Nephron progenitor cell (in vitro differentiated cells): ENCODE measurements around the gene NRDC.

Source experiments
- DNase-seq: peaks from one replicate; pipeline ENCODE4 v3.0.0; 2021
- H3K27ac Mint-ChIP-seq: 2 replicates; pipeline ENCODE4 v1.8.0; 2021; ENCODE audit warnings: mild to moderate bottlenecking, moderate library complexity, mixed read lengths
- H3K27me3 Mint-ChIP-seq: 2 replicates; pipeline ENCODE4 v1.8.0; 2021; ENCODE audit warnings: mild to moderate bottlenecking, low read depth, mixed read lengths; ENCODE audit not compliant: poor library complexity
- H3K36me3 Mint-ChIP-seq: 2 replicates; pipeline ENCODE4 v1.8.0; 2021; ENCODE audit warnings: low read depth, mixed read lengths
- H3K4me1 Mint-ChIP-seq: 2 replicates; pipeline ENCODE4 v1.8.0; 2021; ENCODE audit warnings: mixed read lengths
- H3K4me3 Mint-ChIP-seq: 2 replicates; pipeline ENCODE4 v1.8.0; 2021; ENCODE audit warnings: mild to moderate bottlenecking, moderate library complexity, mixed read lengths
- H3K9me3 Mint-ChIP-seq: 2 replicates; pipeline ENCODE4 v1.8.0; 2021; ENCODE audit warnings: mild to moderate bottlenecking, moderate library complexity, mixed read lengths
- CTCF ChIP-seq: fragments of 200-600 bp; sonication (generic); IDR thresholded peaks from 2 replicates; pipeline ENCODE4 v1.5.0; 2021; ENCODE audit warnings: antibody characterized with exemption

Gene NRDC

GRCh38 chr1:51842261-51842660 is 36.3 kb downstream of the NRDC start:
- H3K27me3 Mint-ChIP-seq = no peaks in the 10 kb centered on the region
- no peak overlapping the region for H3K4me3 Mint-ChIP-seq
- DNase-seq = no peak
- no peak overlapping the region for H3K27ac Mint-ChIP-seq
- peaks cover 16% of the 10 kb centered on the region for H3K4me1 Mint-ChIP-seq
- peaks cover 28% of the 10 kb centered on the region for H3K36me3 Mint-ChIP-seq
- no peak for TF ChIP-seq CTCF
- peaks cover 6% of the 10 kb centered on the region for H3K9me3 Mint-ChIP-seq

GRCh38 chr1:51840743-51841461 is 37.6 kb downstream of the NRDC start:
- H3K36me3 Mint-ChIP-seq = peaks cover 20% of the 10 kb centered on the region
- H3K27ac Mint-ChIP-seq = peak overlapping the region; percentile 44
- no peaks in the 10 kb centered on the region for H3K27me3 Mint-ChIP-seq
- no peaks in the 10 kb centered on the region for H3K9me3 Mint-ChIP-seq
- peaks cover 16% of the 10 kb centered on the region for H3K4me1 Mint-ChIP-seq
- no peak for DNase-seq
- no peak for TF ChIP-seq CTCF
- no peak overlapping the region for H3K4me3 Mint-ChIP-seq

- no peak for DNase-seq
- peaks cover 12% of the 10 kb centered on the region for H3K4me1 Mint-ChIP-seq
- no peak overlapping the region for H3K27ac Mint-ChIP-seq
- H3K9me3 Mint-ChIP-seq = no peaks in the 10 kb centered on the region
- H3K27me3 Mint-ChIP-seq = no peaks in the 10 kb centered on the region
- H3K4me3 Mint-ChIP-seq = no peak overlapping the region
- no peak for TF ChIP-seq CTCF
- H3K36me3 Mint-ChIP-seq = peaks cover 19% of the 10 kb centered on the region
Measured at GRCh38 chr1:51840182-51840581, 38.3 kb downstream of the NRDC start.

- Mint-ChIP-seq H3K4me1 (peaks cover 4% of the 10 kb centered on the region), H3K9me3 (no peaks in the 10 kb centered on the region), H3K4me3 (no peak overlapping the region), H3K27me3 (no peaks in the 10 kb centered on the region), H3K36me3 (peaks cover 20% of the 10 kb centered on the region), H3K27ac (peak overlapping the region; percentile 60)
- no peak for DNase-seq
- no peak for TF ChIP-seq CTCF
Measured at GRCh38 chr1:51839094-51839493, 39.4 kb downstream of the NRDC start.

- DNase-seq = no peak
- Mint-ChIP-seq H3K27me3 (no peaks in the 10 kb centered on the region), H3K4me1 (no peaks in the 10 kb centered on the region), H3K4me3 (no peak overlapping the region), H3K27ac (no peak overlapping the region), H3K36me3 (peaks cover 35% of the 10 kb centered on the region), H3K9me3 (no peaks in the 10 kb centered on the region)
- TF ChIP-seq CTCF = no peak
Measured at GRCh38 chr1:51837243-51837642, 41.3 kb downstream of the NRDC start.

- peaks cover 53% of the 10 kb centered on the region for H3K36me3 Mint-ChIP-seq
Measured at GRCh38 chr1:51833700-51834099, 44.8 kb downstream of the NRDC start.

More at GRCh38 chr1:51833700-51834099, 44.8 kb downstream of the NRDC start:
- DNase-seq = no peak
- H3K27me3 Mint-ChIP-seq = no peaks in the 10 kb centered on the region
- H3K9me3 Mint-ChIP-seq = peaks cover 13% of the 10 kb centered on the region
- no peak overlapping the region for H3K4me3 Mint-ChIP-seq
- no peak overlapping the region for H3K27ac Mint-ChIP-seq
- no peak for TF ChIP-seq CTCF
- no peaks in the 10 kb centered on the region for H3K4me1 Mint-ChIP-seq
